MCF 10A (cell line): ENCODE measurements around the gene SLC9A1. TPM values are rescaled to one million over a fixed set of nuclear protein-coding genes. Genes with fewer than 3 reads are reported as not detected.
A peak's percentile ranks its signal among the peaks of the same experiment; 100 is the strongest.

Experiments
- BruUV-seq: library from RNA; stranded (reverse); fragments of 400-500 nt; replicated peaks from 2 replicates; lab custom pipeline; 2021; lab: Mats Ljungman, UMichigan
- CTCF ChIA-PET: fragments of 300-600 bp; sonication (Branson Sonifier 250); formaldehyde crosslinking; extraction: SDS; loops from one replicate; lab custom pipeline; 2021; ENCODE audit warnings: antibody characterized with exemption, inconsistent platforms; lab: Yijun Ruan, JAX
- POLR2A ChIA-PET: fragments of 300-600, 350-650 bp; sonication (Branson Sonifier 250); formaldehyde crosslinking; extraction: SDS; loops from one replicate; lab custom pipeline; 2020; ENCODE audit warnings: antibody characterized with exemption, inconsistent platforms; lab: Yijun Ruan, JAX
- DNase-seq: peaks from one replicate; pipeline ENCODE4 v3.0.0-alpha.2; 2018; ENCODE audit not compliant: unreplicated experiment
- H3K27ac Mint-ChIP-seq: one replicate; pipeline ENCODE4 v1.8.0; 2022; ENCODE audit warnings: mild to moderate bottlenecking, low read depth, mixed read lengths; ENCODE audit not compliant: unreplicated experiment
- H3K27me3 Mint-ChIP-seq: one replicate; pipeline ENCODE4 v1.8.0; 2022; ENCODE audit warnings: mixed read lengths; ENCODE audit not compliant: insufficient read depth, unreplicated experiment
- H3K36me3 Mint-ChIP-seq: one replicate; pipeline ENCODE4 v1.8.0; 2022; ENCODE audit warnings: mild to moderate bottlenecking, moderate library complexity, mixed read lengths; ENCODE audit not compliant: insufficient read depth, unreplicated experiment
- H3K4me1 Mint-ChIP-seq: one replicate; pipeline ENCODE4 v1.8.0; 2022; ENCODE audit warnings: mixed read lengths; ENCODE audit not compliant: insufficient read depth, unreplicated experiment
- H3K4me3 Mint-ChIP-seq: one replicate; pipeline ENCODE4 v1.8.0; 2022; ENCODE audit warnings: mild to moderate bottlenecking, moderate library complexity, mixed read lengths; ENCODE audit not compliant: unreplicated experiment
- H3K9me3 Mint-ChIP-seq: one replicate; pipeline ENCODE4 v1.8.0; 2022; ENCODE audit warnings: mixed read lengths; ENCODE audit not compliant: unreplicated experiment
- CTCF ChIP-seq: fragments of 200-600 bp; IDR thresholded peaks from one replicate; pipeline ENCODE4 v1.8.0; 2022; ENCODE audit warnings: antibody characterized with exemption, mild to moderate bottlenecking; ENCODE audit not compliant: unreplicated experiment
- intact Hi-C: fragments of 100-400 bp; cut with micrococcal nuclease; formaldehyde crosslinking; loops from 2 replicates; pipeline ENCODE4 v1.14.1; 2022
- total RNA-seq: library from RNA; stranded (reverse); gene quantifications from 2 replicates; pipeline ENCODE4 v1.2.3, GENCODE V29; 2022

Gene SLC9A1
- total RNA-seq, 1 experiment from 2014 or later = 88.8 TPM

GRCh38 chr1:27101054-27101491 is 53.9 kb downstream of the SLC9A1 start:
- peak overlapping the region; percentile 43 for H3K27ac Mint-ChIP-seq
- no TSS peak for BruUV-seq
- no peaks in the 10 kb centered on the region for H3K27me3 Mint-ChIP-seq
- TF ChIP-seq CTCF = no peak
- H3K4me1 Mint-ChIP-seq = peaks cover 24% of the 10 kb centered on the region
- POLR2A ChIA-PET = interaction anchor here (0.7 kb wide), 1 partner anchor 198 kb away, joined by 4 read pairs; no protein-coding TSS in a partner anchor
- H3K36me3 Mint-ChIP-seq = peaks cover 5% of the 10 kb centered on the region
- intact Hi-C loops = no loop called here
- no peaks in the 10 kb centered on the region for H3K9me3 Mint-ChIP-seq
- no peak overlapping the region for H3K4me3 Mint-ChIP-seq
- DNase-seq = no peak
- CTCF ChIA-PET = interaction anchor here (0.7 to 14.5 kb wide), 10 partner anchors 10 to 291 kb away, joined by 3 to 345 read pairs (median 21); no protein-coding TSS in a partner anchor

DNA sequence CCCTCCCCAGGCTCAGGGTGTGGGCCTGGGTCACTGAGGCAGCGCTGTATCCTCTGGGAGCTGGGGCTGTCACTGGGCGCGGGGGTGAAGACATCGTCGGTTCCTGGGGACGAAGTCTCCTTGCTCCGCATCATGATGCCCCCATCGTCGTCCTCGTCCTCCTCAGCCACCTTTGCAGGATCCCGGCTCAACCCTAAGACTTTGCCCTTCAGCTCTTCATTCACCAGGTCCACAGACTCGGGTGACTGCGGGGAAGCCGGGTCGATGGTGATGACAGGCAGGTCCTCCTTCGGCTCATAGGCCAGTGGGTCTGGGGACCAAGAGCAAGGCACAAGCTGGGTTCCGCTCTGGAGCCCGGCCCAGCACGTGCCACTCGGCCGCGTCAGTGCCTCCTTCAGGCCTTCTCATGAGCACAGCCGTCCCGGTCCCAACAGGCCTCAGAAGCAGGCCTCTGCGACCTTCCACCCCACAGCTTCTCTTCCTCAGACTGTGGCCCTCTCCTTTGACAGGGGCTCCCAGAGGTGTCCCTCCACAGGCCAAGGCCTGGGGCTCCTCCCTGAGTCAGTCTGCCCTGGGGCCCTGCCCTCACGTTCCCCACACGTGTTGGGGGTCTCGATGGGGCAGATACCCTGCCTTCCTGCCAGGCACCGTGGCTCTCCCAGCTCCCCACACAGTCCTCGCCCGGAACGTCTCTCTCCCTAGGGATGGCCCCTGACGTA is 54.4 kb downstream of the SLC9A1 start:
- no peak for TF ChIP-seq CTCF
- Mint-ChIP-seq H3K9me3 (no peaks in the 10 kb centered on the region), H3K4me1 (peaks cover 24% of the 10 kb centered on the region), H3K36me3 (peaks cover 5% of the 10 kb centered on the region), H3K27ac (peak overlapping the region; percentile 43), H3K4me3 (no peak overlapping the region), H3K27me3 (no peaks in the 10 kb centered on the region)
- BruUV-seq = no TSS peak
- ChIA-PET CTCF (interaction anchor here (0.6 to 14.5 kb wide), 10 partner anchors 11 to 291 kb away, joined by 3 to 345 read pairs (median 21); partner anchors contain the start of gene SLC9A1), POLR2A (interaction anchor here (0.5 to 4.2 kb wide), 7 partner anchors 11 to 436 kb away, joined by 3 to 20 read pairs (median 4); no protein-coding TSS in a partner anchor)
- intact Hi-C loops = no loop called here
- DNase-seq = no peak

GRCh38 chr1:27099587-27100334 is 55.2 kb downstream of the SLC9A1 start:
- BruUV-seq = no TSS peak

More at GRCh38 chr1:27099587-27100334, 55.2 kb downstream of the SLC9A1 start:
- H3K4me1 Mint-ChIP-seq = peaks cover 24% of the 10 kb centered on the region
- intact Hi-C loops = loop anchor here (5.0 kb wide), 1 partner anchor 298 kb away; no protein-coding TSS in a partner anchor
- no peak for TF ChIP-seq CTCF
- no peaks in the 10 kb centered on the region for H3K27me3 Mint-ChIP-seq
- CTCF ChIA-PET = interaction anchor here (0.6 to 14.5 kb wide), 15 partner anchors 11 to 292 kb away, joined by 3 to 345 read pairs (median 4); partner anchors contain the start of gene SLC9A1
- peak; percentile 63 for DNase-seq
- H3K9me3 Mint-ChIP-seq = no peaks in the 10 kb centered on the region
- POLR2A ChIA-PET = interaction anchor here (0.6 to 4.2 kb wide), 11 partner anchors 12 to 184 kb away, joined by 3 to 26 read pairs (median 6); partner anchors contain the start of genes SLC9A1, TENT5B and TRNP1
- peaks cover 5% of the 10 kb centered on the region for H3K36me3 Mint-ChIP-seq
- H3K27ac Mint-ChIP-seq = peak overlapping the region; percentile 43
- H3K4me3 Mint-ChIP-seq = no peak overlapping the region
